Neural cell (in vitro differentiated cells): Measurements from ENCODE around the gene BCL2L11.

Experiments used
- EP300 ChIP-seq: fragments of 450-650 bp; conservative IDR thresholded peaks from 2 replicates; pipeline ENCODE4 v1.6.1; 2014; ENCODE audit warnings: antibody characterized with exemption, mild to moderate bottlenecking, moderate library complexity; ENCODE audit not compliant: poor library complexity, severe bottlenecking
- EZH2 ChIP-seq: fragments of 200-600, 300-800 bp; shearing (Covaris generic), sonication (generic); IDR thresholded peaks from 2 replicates; pipeline ENCODE4 v1.6.1; 2014; ENCODE audit warnings: antibody characterized with exemption, low read length, borderline replicate concordance, mild to moderate bottlenecking; ENCODE audit not compliant: insufficient read depth, poor library complexity, severe bottlenecking
- MXI1 ChIP-seq: fragments of 450-650 bp; conservative IDR thresholded peaks from 2 replicates; pipeline ENCODE4 v1.6.1; 2014; ENCODE audit warnings: antibody characterized with exemption, mild to moderate bottlenecking; ENCODE audit not compliant: poor library complexity, severe bottlenecking
- POLR2AphosphoS5 ChIP-seq: IDR thresholded peaks from 2 replicates; pipeline ENCODE4 v1.6.1; 2012
- SMC3 ChIP-seq: fragments of 450-650 bp; conservative IDR thresholded peaks from 2 replicates; pipeline ENCODE4 v1.6.1; 2014; ENCODE audit warnings: antibody characterized with exemption, mild to moderate bottlenecking, moderate library complexity; ENCODE audit not compliant: poor library complexity
- TF ChIP-seq, protein P1 (sequence below): IDR thresholded peaks from 2 replicates; pipeline ENCODE4 v1.6.1; 2012; ENCODE audit warnings: borderline replicate concordance
- TF ChIP-seq, protein P2 (sequence below): fragments of 450-650 bp; IDR thresholded peaks from 2 replicates; pipeline ENCODE4 v1.5.1; 2014; ENCODE audit warnings: antibody characterized with exemption, mild to moderate bottlenecking, moderate library complexity; ENCODE audit not compliant: poor library complexity, severe bottlenecking

DNA sequence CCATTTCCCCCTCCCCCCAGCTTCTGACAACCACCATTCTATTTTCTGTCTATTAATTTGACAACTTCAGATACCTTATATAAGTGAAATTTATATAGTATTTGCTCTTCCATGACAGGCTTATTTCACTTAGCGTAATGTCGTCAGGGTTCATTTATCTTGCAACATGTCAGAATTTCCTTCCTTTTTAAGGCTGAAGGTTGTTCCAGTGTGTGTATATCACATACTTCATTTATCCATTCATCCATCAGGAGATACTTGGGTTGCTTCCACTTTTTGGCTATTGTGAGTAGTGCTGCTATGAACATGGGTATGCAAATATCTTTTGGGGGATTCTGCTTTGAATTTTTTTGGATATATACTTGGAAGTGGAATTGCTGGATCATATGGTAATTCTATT lies 7.4 kb downstream of the BCL2L11 start:
- TF ChIP-seq, protein P1, sequence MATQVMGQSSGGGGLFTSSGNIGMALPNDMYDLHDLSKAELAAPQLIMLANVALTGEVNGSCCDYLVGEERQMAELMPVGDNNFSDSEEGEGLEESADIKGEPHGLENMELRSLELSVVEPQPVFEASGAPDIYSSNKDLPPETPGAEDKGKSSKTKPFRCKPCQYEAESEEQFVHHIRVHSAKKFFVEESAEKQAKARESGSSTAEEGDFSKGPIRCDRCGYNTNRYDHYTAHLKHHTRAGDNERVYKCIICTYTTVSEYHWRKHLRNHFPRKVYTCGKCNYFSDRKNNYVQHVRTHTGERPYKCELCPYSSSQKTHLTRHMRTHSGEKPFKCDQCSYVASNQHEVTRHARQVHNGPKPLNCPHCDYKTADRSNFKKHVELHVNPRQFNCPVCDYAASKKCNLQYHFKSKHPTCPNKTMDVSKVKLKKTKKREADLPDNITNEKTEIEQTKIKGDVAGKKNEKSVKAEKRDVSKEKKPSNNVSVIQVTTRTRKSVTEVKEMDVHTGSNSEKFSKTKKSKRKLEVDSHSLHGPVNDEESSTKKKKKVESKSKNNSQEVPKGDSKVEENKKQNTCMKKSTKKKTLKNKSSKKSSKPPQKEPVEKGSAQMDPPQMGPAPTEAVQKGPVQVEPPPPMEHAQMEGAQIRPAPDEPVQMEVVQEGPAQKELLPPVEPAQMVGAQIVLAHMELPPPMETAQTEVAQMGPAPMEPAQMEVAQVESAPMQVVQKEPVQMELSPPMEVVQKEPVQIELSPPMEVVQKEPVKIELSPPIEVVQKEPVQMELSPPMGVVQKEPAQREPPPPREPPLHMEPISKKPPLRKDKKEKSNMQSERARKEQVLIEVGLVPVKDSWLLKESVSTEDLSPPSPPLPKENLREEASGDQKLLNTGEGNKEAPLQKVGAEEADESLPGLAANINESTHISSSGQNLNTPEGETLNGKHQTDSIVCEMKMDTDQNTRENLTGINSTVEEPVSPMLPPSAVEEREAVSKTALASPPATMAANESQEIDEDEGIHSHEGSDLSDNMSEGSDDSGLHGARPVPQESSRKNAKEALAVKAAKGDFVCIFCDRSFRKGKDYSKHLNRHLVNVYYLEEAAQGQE: no peak
- TF ChIP-seq, protein P2, sequence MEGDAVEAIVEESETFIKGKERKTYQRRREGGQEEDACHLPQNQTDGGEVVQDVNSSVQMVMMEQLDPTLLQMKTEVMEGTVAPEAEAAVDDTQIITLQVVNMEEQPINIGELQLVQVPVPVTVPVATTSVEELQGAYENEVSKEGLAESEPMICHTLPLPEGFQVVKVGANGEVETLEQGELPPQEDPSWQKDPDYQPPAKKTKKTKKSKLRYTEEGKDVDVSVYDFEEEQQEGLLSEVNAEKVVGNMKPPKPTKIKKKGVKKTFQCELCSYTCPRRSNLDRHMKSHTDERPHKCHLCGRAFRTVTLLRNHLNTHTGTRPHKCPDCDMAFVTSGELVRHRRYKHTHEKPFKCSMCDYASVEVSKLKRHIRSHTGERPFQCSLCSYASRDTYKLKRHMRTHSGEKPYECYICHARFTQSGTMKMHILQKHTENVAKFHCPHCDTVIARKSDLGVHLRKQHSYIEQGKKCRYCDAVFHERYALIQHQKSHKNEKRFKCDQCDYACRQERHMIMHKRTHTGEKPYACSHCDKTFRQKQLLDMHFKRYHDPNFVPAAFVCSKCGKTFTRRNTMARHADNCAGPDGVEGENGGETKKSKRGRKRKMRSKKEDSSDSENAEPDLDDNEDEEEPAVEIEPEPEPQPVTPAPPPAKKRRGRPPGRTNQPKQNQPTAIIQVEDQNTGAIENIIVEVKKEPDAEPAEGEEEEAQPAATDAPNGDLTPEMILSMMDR: no peak
- no peak for TF ChIP-seq EZH2
- no peak for TF ChIP-seq POLR2AphosphoS5
- no peak for TF ChIP-seq SMC3
- no peak for TF ChIP-seq EP300
- TF ChIP-seq MXI1: no peak
